22Rv1 (cell line): ENCODE measurements around the gene PXMP4.

Experiments used
- CTCF ChIP-seq: fragments of 450-650 bp; IDR thresholded peaks from 2 replicates; pipeline ENCODE4 v1.5.1; 2017; ENCODE audit warnings: mild to moderate bottlenecking
- ZFX ChIP-seq: fragments of 450-650 bp; IDR thresholded peaks from 2 replicates; pipeline ENCODE4 v1.6.1; 2017; ENCODE audit warnings: antibody characterized with exemption, borderline replicate concordance

- TF ChIP-seq CTCF (no peak), ZFX (no peak)
Measured at GRCh38 chr20:33696448-33696847, 23.7 kb downstream of the PXMP4 start.
